PC-9 (cell line): ENCODE measurements around the gene GIMAP2. TPM values are rescaled to one million over a fixed set of nuclear protein-coding genes. Genes with fewer than 3 reads are reported as not detected.
"Not testable (repeated sequence)": the region's sequence is repeated elsewhere in the genome, so short reads cannot be mapped to it uniquely, and the experiment has no call there.

Experiments
- BruUV-seq: library from RNA; stranded (reverse); fragments of 400-500 nt; replicated peaks from 2 replicates; lab custom pipeline; 2021; lab: Mats Ljungman, UMichigan
- CTCF ChIA-PET: fragments of 300-600 bp; sonication (Branson Sonifier 250); formaldehyde crosslinking; loops from one replicate; lab custom pipeline; 2022; ENCODE audit warnings: antibody characterized with exemption; lab: Charles Lee
- POLR2A ChIA-PET: fragments of 300-600 bp; sonication (Branson Sonifier 250); formaldehyde crosslinking; loops from one replicate; lab custom pipeline; 2022; ENCODE audit warnings: antibody characterized with exemption; ENCODE audit not compliant: unreplicated experiment; lab: Charles Lee
- DNase-seq, 2 experiments: peaks; one replicate each; pipeline versions ENCODE4 v3.0.0 to v3.0.0-alpha.2; 2015 to 2022; ENCODE audit warnings: mixed read lengths in 1 of 2
- H2AFZ ChIP-seq: fragments of 200-600 bp; sonication (generic); 2 replicates; pipeline ENCODE4 v1.8.1; 2017; ENCODE audit warnings: antibody characterized with exemption
- H3F3A ChIP-seq: fragments of 200-600 bp; sonication (generic); 2 replicates; pipeline ENCODE4 v1.8.1; 2017; ENCODE audit warnings: antibody characterized with exemption, mild to moderate bottlenecking, low read depth; ENCODE audit not compliant: insufficient read depth
- H3K27ac ChIP-seq: fragments of 200-600 bp; sonication (generic); 2 replicates; pipeline ENCODE4 v1.6.1; 2016; ENCODE audit warnings: mixed run types
- H3K27me3 ChIP-seq: fragments of 200-600 bp; sonication (generic); 2 replicates; pipeline ENCODE4 v1.6.1; 2016; ENCODE audit warnings: low read depth, mixed run types; ENCODE audit not compliant: insufficient read depth
- H3K36me3 ChIP-seq: fragments of 200-600 bp; sonication (generic); 2 replicates; pipeline ENCODE4 v1.6.1; 2016; ENCODE audit warnings: low read depth, mixed run types
- H3K4me1 ChIP-seq: fragments of 200-600 bp; sonication (generic); replicated peaks from 2 replicates; pipeline ENCODE4 v1.6.1; 2016; ENCODE audit warnings: mixed run types; ENCODE audit not compliant: insufficient read depth
- H3K4me2 ChIP-seq: fragments of 200-600 bp; sonication (generic); 2 replicates; pipeline ENCODE4 v1.6.1; 2017; ENCODE audit warnings: mixed run types
- H3K4me3 ChIP-seq: fragments of 200-600 bp; sonication (generic); 2 replicates; pipeline ENCODE4 v1.6.1; 2016; ENCODE audit warnings: mixed run types
- H3K79me2 ChIP-seq: fragments of 200-600 bp; sonication (generic); 2 replicates; pipeline ENCODE4 v1.6.1; 2017; ENCODE audit warnings: low read depth, mixed run types
- H3K9me2 ChIP-seq: fragments of 200-600 bp; sonication (generic); 2 replicates; pipeline ENCODE4 v1.8.1; 2017; ENCODE audit warnings: mild to moderate bottlenecking; ENCODE audit not compliant: insufficient read depth
- H3K9me3 ChIP-seq: fragments of 200-600 bp; sonication (generic); 2 replicates; pipeline ENCODE4 v1.8.1; 2016; ENCODE audit warnings: low read depth; ENCODE audit not compliant: insufficient read depth
- H4K20me1 ChIP-seq: fragments of 200-600 bp; sonication (generic); 2 replicates; pipeline ENCODE4 v1.8.1; 2017; ENCODE audit not compliant: insufficient read depth
- CTCF ChIP-seq: fragments of 200-600 bp; sonication (generic); conservative IDR thresholded peaks from 2 replicates; pipeline ENCODE4 v1.6.1; 2017; ENCODE audit warnings: mixed run types, antibody characterized with exemption, mild to moderate bottlenecking, moderate library complexity
- EZH2 ChIP-seq: fragments of 200-600 bp; sonication (generic); IDR thresholded peaks from 2 replicates; pipeline ENCODE4 v1.8.0; 2017; ENCODE audit warnings: antibody characterized with exemption, low read depth
- intact Hi-C: fragments of 100-400 bp; cut with micrococcal nuclease; formaldehyde crosslinking; loops from one replicate; pipeline ENCODE4 v1.10.0; 2022; ENCODE audit not compliant: unreplicated experiment
- total RNA-seq: library from RNA; stranded (reverse); gene quantifications from 2 replicates; pipeline ENCODE4 v1.2.3, GENCODE V29; 2021

GIMAP2 gene
- total RNA-seq, 1 experiment from 2014 or later, result 0.81 TPM

GRCh38 chr7:150660939-150661613 is 24.4 kb upstream of the GIMAP2 start:
- POLR2A ChIA-PET, result no interaction called here
- TF ChIP-seq EZH2 (no peak), CTCF (no peak)
- H3K79me2 ChIP-seq, result no peaks in the 10 kb centered on the region

GRCh38 chr7:150662821-150663220 is 22.7 kb upstream of the GIMAP2 start:
- H3K9me3 ChIP-seq, H3K4me2 ChIP-seq, H3K4me3 ChIP-seq, DNase-seq, H3K27ac ChIP-seq, intact Hi-C loops, BruUV-seq, H3K4me1 ChIP-seq, H3K36me3 ChIP-seq, H3K79me2 ChIP-seq, POLR2A ChIA-PET, CTCF ChIA-PET, H4K20me1 ChIP-seq, H3K9me2 ChIP-seq, H3F3A ChIP-seq, H2AFZ ChIP-seq: not testable (repeated sequence)
- H3K27me3 ChIP-seq, result peaks cover 31% of the 10 kb centered on the region

More at GRCh38 chr7:150660939-150661613, 24.4 kb upstream of the GIMAP2 start:
- no peak for DNase-seq
- no peaks in the 10 kb centered on the region for H3F3A ChIP-seq
- H3K4me2 ChIP-seq, result no peak overlapping the region
- H3K9me3 ChIP-seq, result no peaks in the 10 kb centered on the region
- no TSS peak for BruUV-seq
- H3K4me3 ChIP-seq, result no peak overlapping the region
- no peaks in the 10 kb centered on the region for H3K9me2 ChIP-seq
- peaks cover 49% of the 10 kb centered on the region for H3K27me3 ChIP-seq
- intact Hi-C loops, result no loop called here
- H3K4me1 ChIP-seq, result no peaks in the 10 kb centered on the region
- CTCF ChIA-PET, result no interaction called here
- H2AFZ ChIP-seq, result no peak overlapping the region
- H3K27ac ChIP-seq, result no peak overlapping the region
- no peaks in the 10 kb centered on the region for H4K20me1 ChIP-seq
- H3K36me3 ChIP-seq, result no peaks in the 10 kb centered on the region

DNA sequence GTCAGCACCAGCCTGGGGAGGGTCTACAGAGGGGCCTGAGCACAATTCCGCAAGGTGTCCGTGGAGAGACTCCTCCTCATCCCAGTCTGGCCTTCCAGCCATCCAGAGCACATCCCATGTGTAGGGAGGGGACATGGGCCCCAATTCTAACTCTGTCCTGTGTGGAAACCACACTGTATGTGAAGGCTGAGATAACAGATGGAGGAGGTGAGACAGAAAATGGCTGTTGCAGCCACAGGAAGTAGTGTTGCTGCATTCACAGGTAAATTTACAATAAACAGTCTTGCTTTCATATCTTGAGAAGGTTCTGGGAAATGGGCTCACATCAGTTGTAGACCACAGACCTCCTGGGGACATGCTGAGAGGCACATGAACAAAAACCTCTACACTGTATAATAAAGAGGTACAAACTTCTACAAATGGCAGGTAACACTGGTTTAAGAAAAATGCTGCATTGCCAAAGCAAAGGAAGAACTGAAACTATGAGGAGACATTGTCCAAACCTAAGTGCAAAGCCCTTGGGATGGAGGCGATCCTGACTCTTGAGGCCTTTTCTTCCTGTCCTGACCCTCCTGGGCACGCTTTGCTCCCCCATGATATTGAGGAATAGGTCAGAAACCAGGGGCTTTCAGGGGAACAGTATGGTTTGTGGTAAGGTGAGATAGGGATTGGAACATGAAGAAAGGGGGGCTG is 21.6 kb upstream of the GIMAP2 start:
- H4K20me1 ChIP-seq, result no peaks in the 10 kb centered on the region
- no peak for DNase-seq
- H3K4me1 ChIP-seq, result no peaks in the 10 kb centered on the region
- CTCF ChIA-PET, result no interaction called here
- TF ChIP-seq CTCF (no peak), EZH2 (no peak)
- H3F3A ChIP-seq, result no peaks in the 10 kb centered on the region
- no peak overlapping the region for H2AFZ ChIP-seq
- no peak overlapping the region for H3K4me3 ChIP-seq
- POLR2A ChIA-PET, result no interaction called here
- H3K9me2 ChIP-seq, result no peaks in the 10 kb centered on the region
- intact Hi-C loops, result no loop called here
- peaks cover 22% of the 10 kb centered on the region; the same call in 1 of the 2 replicates for H3K27me3 ChIP-seq
- H3K36me3 ChIP-seq, result no peaks in the 10 kb centered on the region
- no peaks in the 10 kb centered on the region for H3K79me2 ChIP-seq
- no peak overlapping the region for H3K27ac ChIP-seq
- no peak overlapping the region for H3K4me2 ChIP-seq
- no TSS peak for BruUV-seq
- no peaks in the 10 kb centered on the region for H3K9me3 ChIP-seq
